ENCODE measurements around the gene SLC9A8. TPM values are rescaled to one million over a fixed set of nuclear protein-coding genes. Genes with fewer than 3 reads are reported as not detected.

The SLC9A8 gene
- total RNA-seq, 1 donor from 2014 or later: 4.1 TPM

GRCh38 chr20:49883246-49883802 lies 70.7 kb downstream of the SLC9A8 start:
- no peaks in the 10 kb centered on the region for H3K27me3 ChIP-seq
- peaks cover 6% of the 10 kb centered on the region for H3K36me3 Mint-ChIP-seq
- no peak for TF ChIP-seq CTCF (IDR thresholded peaks at IDR 0.05)
- TF ChIP-seq EZH2phosphoT487 (IDR thresholded peaks at IDR 0.05): no peak
- TF ChIP-seq EZH2 (IDR thresholded peaks at IDR 0.05): no peak
- peaks cover 9% of the 10 kb centered on the region for H3K27me3 Mint-ChIP-seq (ENCODE audit: insufficient read depth, low read depth)
- no peak overlapping the region for H2AFZ ChIP-seq (replicated peaks)
- H3K4me1 ChIP-seq: peaks cover 9% of the 10 kb centered on the region
- no peak overlapping the region for H3K4me3 ChIP-seq
- no peaks in the 10 kb centered on the region for H3K9me3 ChIP-seq (ENCODE audit: low read depth)
- no peak overlapping the region for H3K4me3 Mint-ChIP-seq
- no peak overlapping the region for H3K9ac ChIP-seq
- no peaks in the 10 kb centered on the region for H3K36me3 ChIP-seq
- H3K4me1 Mint-ChIP-seq: peaks cover 29% of the 10 kb centered on the region
- no peak for DNase-seq (ENCODE audit: low spot score)
- H3K9me3 Mint-ChIP-seq: no peaks in the 10 kb centered on the region
- peaks cover 4% of the 10 kb centered on the region for H4K20me1 ChIP-seq (ENCODE audit: low read depth)
- H3K79me2 ChIP-seq (ENCODE audit: low read depth): no peaks in the 10 kb centered on the region
- H3K27ac Mint-ChIP-seq: no peak overlapping the region
- no peak overlapping the region for H3K4me2 ChIP-seq
- H3K27ac ChIP-seq: no peak overlapping the region
- peaks cover 12% of the 10 kb centered on the region for H3F3A ChIP-seq (ENCODE audit: low read depth)

GRCh38 chr20:49885558-49886332 lies 73.1 kb downstream of the SLC9A8 start:
- DNase-seq (ENCODE audit: low spot score): no peak
- peak overlapping the region; percentile 96 for H3K27ac Mint-ChIP-seq
- H3K9me3 Mint-ChIP-seq: no peaks in the 10 kb centered on the region
- peaks cover 17% of the 10 kb centered on the region for H3K27me3 Mint-ChIP-seq (ENCODE audit: insufficient read depth, low read depth)
- H2AFZ ChIP-seq (replicated peaks): no peak overlapping the region
- H3K36me3 ChIP-seq: no peaks in the 10 kb centered on the region
- H3K4me1 ChIP-seq: peaks cover 19% of the 10 kb centered on the region
- no peak overlapping the region for H3K27ac ChIP-seq
- no peaks in the 10 kb centered on the region for H3K79me2 ChIP-seq (ENCODE audit: low read depth)
- no peaks in the 10 kb centered on the region for H3K27me3 ChIP-seq
- H3K36me3 Mint-ChIP-seq: peaks cover 6% of the 10 kb centered on the region
- H3K4me3 ChIP-seq: no peak overlapping the region
- H3K9me3 ChIP-seq (ENCODE audit: low read depth): no peaks in the 10 kb centered on the region
- peaks cover 12% of the 10 kb centered on the region for H3F3A ChIP-seq (ENCODE audit: low read depth)
- H4K20me1 ChIP-seq (ENCODE audit: low read depth): peaks cover 4% of the 10 kb centered on the region
- H3K9ac ChIP-seq: no peak overlapping the region
- peaks cover 52% of the 10 kb centered on the region for H3K4me1 Mint-ChIP-seq
- no peak overlapping the region for H3K4me2 ChIP-seq
- no peak for TF ChIP-seq EZH2 (IDR thresholded peaks at IDR 0.05)
- TF ChIP-seq EZH2phosphoT487 (IDR thresholded peaks at IDR 0.05): no peak
- TF ChIP-seq CTCF (IDR thresholded peaks at IDR 0.05): no peak
- no peak overlapping the region for H3K4me3 Mint-ChIP-seq

- DNase-seq (ENCODE audit: low spot score): no peak
- H3K4me1 ChIP-seq: peaks cover 28% of the 10 kb centered on the region
- no peak overlapping the region for H3K4me3 ChIP-seq
- H3K9ac ChIP-seq: no peak overlapping the region
- H3K9me3 ChIP-seq (ENCODE audit: low read depth): no peaks in the 10 kb centered on the region
- H3K36me3 ChIP-seq: no peaks in the 10 kb centered on the region
- peaks cover 4% of the 10 kb centered on the region for H4K20me1 ChIP-seq (ENCODE audit: low read depth)
- H2AFZ ChIP-seq (replicated peaks): no peak overlapping the region
- peaks cover 6% of the 10 kb centered on the region for H3K36me3 Mint-ChIP-seq
- peaks cover 14% of the 10 kb centered on the region for H3F3A ChIP-seq (ENCODE audit: low read depth)
- no peak overlapping the region for H3K27ac ChIP-seq
- H3K4me1 Mint-ChIP-seq: peaks cover 60% of the 10 kb centered on the region
- peaks cover 14% of the 10 kb centered on the region for H3K27me3 Mint-ChIP-seq (ENCODE audit: insufficient read depth, low read depth)
- H3K79me2 ChIP-seq (ENCODE audit: low read depth): no peaks in the 10 kb centered on the region
- no peak for TF ChIP-seq EZH2 (IDR thresholded peaks at IDR 0.05)
- TF ChIP-seq CTCF (IDR thresholded peaks at IDR 0.05): no peak
- no peak for TF ChIP-seq EZH2phosphoT487 (IDR thresholded peaks at IDR 0.05)
- no peak overlapping the region for H3K4me2 ChIP-seq
- no peaks in the 10 kb centered on the region for H3K9me3 Mint-ChIP-seq
- H3K4me3 Mint-ChIP-seq: no peak overlapping the region
- H3K27ac Mint-ChIP-seq: peak overlapping the region; percentile 53
- H3K27me3 ChIP-seq: no peaks in the 10 kb centered on the region
Observed at GRCh38 chr20:49886571-49887213, 74.1 kb downstream of the SLC9A8 start.
